ENCODE results near the gene GTPBP2. TPM values are rescaled to one million over a fixed set of nuclear protein-coding genes. Genes with fewer than 3 reads are reported as not detected.
"Not testable (repeated sequence)": the region's sequence is repeated elsewhere in the genome, so short reads cannot be mapped to it uniquely, and the experiment has no call there.

GTPBP2 gene
- polyA plus RNA-seq, 1 of the 3 experiments (the other 2 are of a cell fraction), result 83.7 TPM

- no peak for TF ChIP-seq PBX3 (IDR thresholded peaks at IDR 0.05)
Measured at GRCh38 chr6:43665376-43665775, 36.3 kb upstream of the GTPBP2 start (continued).

GRCh38 chr6:43662948-43663347, 33.9 kb upstream of the GTPBP2 start:
- H3K27me3 ChIP-seq (ENCODE audit: insufficient read depth); H3K36me3 ChIP-seq (replicated peaks in 1 of 2; ENCODE audit: control insufficient read depth in 1 of 2, insufficient read depth in 2 of 2, low read length in 1 of 2); H4K20me1 ChIP-seq (ENCODE audit: insufficient read depth); H3K4me3 ChIP-seq (ENCODE audit: low read depth in 2 of 2, low read length in 1 of 2); H2AFZ ChIP-seq (ENCODE audit: low read depth); H3K27ac ChIP-seq (ENCODE audit: low read depth in 2 of 2, low read length in 1 of 2); H3K9me3 ChIP-seq; H3K79me2 ChIP-seq (ENCODE audit: insufficient read depth); POLR2A ChIA-PET; DNase-seq; H3F3A ChIP-seq (replicated peaks; ENCODE audit: insufficient read depth); H3K4me2 ChIP-seq; H3K9ac ChIP-seq; H3K9me2 ChIP-seq: not testable (repeated sequence)
- CTCF ChIA-PET, result interaction anchor here (1.3 to 2.0 kb wide), 2 partner anchors 54 to 416 kb away, joined by 3 to 7 read pairs; no protein-coding TSS in a partner anchor
- H3K4me1 ChIP-seq (ENCODE audit: control insufficient read depth in 1 of 2, insufficient read depth in 2 of 2, low read depth in 1 of 2, low read length in 1 of 2), result peaks cover 0 to 11% of the 10 kb centered on the region in 2 experiments; a peak in 1 of 4 replicates
- 89% methylated on average over 5 of the region's 5 CpGs for WGBS (ENCODE audit: low lambda C conversion rate)

GRCh38 chr6:43658161-43658560, 29.1 kb upstream of the GTPBP2 start:
- 86% methylated on average over 9 of the region's 9 CpGs for WGBS (ENCODE audit: low lambda C conversion rate)
- Histone ChIP-seq H3K27ac (ENCODE audit: low read depth in 2 of 2, low read length in 1 of 2) (no peak overlapping the region), H3K36me3 (replicated peaks in 1 of 2; ENCODE audit: control insufficient read depth in 1 of 2, insufficient read depth in 2 of 2, low read length in 1 of 2) (no peaks in the 10 kb centered on the region), H3K9me3 (no peaks in the 10 kb centered on the region), H4K20me1 (ENCODE audit: insufficient read depth) (no peaks in the 10 kb centered on the region), H3K4me3 (ENCODE audit: low read depth in 2 of 2, low read length in 1 of 2) (no peak overlapping the region), H3K4me2 (no peak overlapping the region), H3K79me2 (ENCODE audit: insufficient read depth) (no peaks in the 10 kb centered on the region), H3K9ac (no peak overlapping the region), H2AFZ (ENCODE audit: low read depth) (no peak overlapping the region), H3F3A (replicated peaks; ENCODE audit: insufficient read depth) (no peaks in the 10 kb centered on the region), H3K27me3 (ENCODE audit: insufficient read depth) (no peaks in the 10 kb centered on the region), H3K4me1 (ENCODE audit: control insufficient read depth in 1 of 2, insufficient read depth in 2 of 2, low read depth in 1 of 2, low read length in 1 of 2) (no peaks in the 10 kb centered on the region), H3K9me2 (no peaks in the 10 kb centered on the region)
- TF ChIP-seq EZH2phosphoT487 (IDR thresholded peaks at IDR 0.05; ENCODE audit: borderline replicate concordance, low read depth) (no peak), PBX3 (IDR thresholded peaks at IDR 0.05) (no peak)
- ChIA-PET CTCF (interaction anchor here (1.7 to 2.5 kb wide), 2 partner anchors 8 to 9 kb away, joined by 8 to 10 read pairs; no protein-coding TSS in a partner anchor), POLR2A (no interaction called here)
- DNase-seq, result no peak

- 85% methylated on average over 3 of the region's 3 CpGs for WGBS (ENCODE audit: low lambda C conversion rate)
- H4K20me1 ChIP-seq (ENCODE audit: insufficient read depth), result no peaks in the 10 kb centered on the region
- no peak overlapping the region for H3K4me3 ChIP-seq (ENCODE audit: low read depth in 2 of 2, low read length in 1 of 2)
- ChIA-PET CTCF (interaction anchor here (1.2 to 2.5 kb wide), 4 partner anchors 9 to 421 kb away, joined by 3 to 10 read pairs (median 6); no protein-coding TSS in a partner anchor), POLR2A (no interaction called here)
- no peak overlapping the region for H3K4me2 ChIP-seq
- H3K79me2 ChIP-seq (ENCODE audit: insufficient read depth), result no peaks in the 10 kb centered on the region
- no peaks in the 10 kb centered on the region for H3K36me3 ChIP-seq (replicated peaks in 1 of 2; ENCODE audit: control insufficient read depth in 1 of 2, insufficient read depth in 2 of 2, low read length in 1 of 2)
- no peaks in the 10 kb centered on the region for H3K27me3 ChIP-seq (ENCODE audit: insufficient read depth)
- no peaks in the 10 kb centered on the region for H3K9me3 ChIP-seq
- DNase-seq, result no peak
- H3K4me1 ChIP-seq (ENCODE audit: control insufficient read depth in 1 of 2, insufficient read depth in 2 of 2, low read depth in 1 of 2, low read length in 1 of 2), result no peaks in the 10 kb centered on the region
- H3K9ac ChIP-seq, result no peak overlapping the region
- no peak overlapping the region for H3K27ac ChIP-seq (ENCODE audit: low read depth in 2 of 2, low read length in 1 of 2)
- H3F3A ChIP-seq (replicated peaks; ENCODE audit: insufficient read depth), result no peaks in the 10 kb centered on the region
- H3K9me2 ChIP-seq, result no peaks in the 10 kb centered on the region
- H2AFZ ChIP-seq (ENCODE audit: low read depth), result no peak overlapping the region
- TF ChIP-seq GATA2 (CRISPR knock-in tag; IDR thresholded peaks at IDR 0.05) (no peak), POLR2AphosphoS5 (IDR thresholded peaks at IDR 0.05; ENCODE audit: low read depth, low read length) (no peak), USF2 (IDR thresholded peaks at IDR 0.05; ENCODE audit: borderline replicate concordance, low read depth, low read length) (no peak), MEF2A (IDR thresholded peaks at IDR 0.05; ENCODE audit: borderline replicate concordance, low read depth) (no peak), REST (IDR thresholded peaks at IDR 0.05; ENCODE audit: low read depth, low read length) (no peak), EZH2phosphoT487 (IDR thresholded peaks at IDR 0.05; ENCODE audit: borderline replicate concordance, low read depth) (no peak), TAF1 (IDR thresholded peaks at IDR 0.05; ENCODE audit: borderline replicate concordance, low read depth, low read length) (no peak), TEAD4 (IDR thresholded peaks at IDR 0.05; ENCODE audit: borderline replicate concordance, insufficient read depth) (no peak), NRF1 (IDR thresholded peaks at IDR 0.05; ENCODE audit: low read depth, low read length) (no peak)
Measured at GRCh38 chr6:43657221-43657802, 28.2 kb upstream of the GTPBP2 start.

Measured in SK-N-SH (cell line).